H1 (cell line): ENCODE results near the gene RBM27. TPM values are rescaled to one million over a fixed set of nuclear protein-coding genes. Genes with fewer than 3 reads are reported as not detected.
"Not testable (repeated sequence)": the region's sequence is repeated elsewhere in the genome, so short reads cannot be mapped to it uniquely, and the experiment has no call there.

Experiments used
- CTCF ChIA-PET: fragments of 300-600 bp; sonication (Branson Sonifier 250); formaldehyde crosslinking; loops from one replicate; lab custom pipeline; 2021; ENCODE audit not compliant: partially characterized antibody; lab: Charles Lee
- POLR2A ChIA-PET: fragments of 300-600 bp; sonication (Branson Sonifier 250); formaldehyde crosslinking; loops from one replicate; lab custom pipeline; 2021; ENCODE audit warnings: inconsistent platforms; ENCODE audit not compliant: partially characterized antibody; lab: Charles Lee
- DNase-seq, 2 experiments: peaks; one replicate each; pipeline versions ENCODE4 v3.0.0 to v3.0.0-alpha.2; 2010 to 2022; ENCODE audit warnings: low spot score in 2 of 2, low read depth in 1 of 2, mixed read lengths in 1 of 2
- FAIRE-seq: peaks from 2 replicates; lab custom pipeline; 2011; peaks lifted over from hg19 to GRCh38; lab: Jason Lieb, UNC
- H2AFZ ChIP-seq: 2 replicates; pipeline ENCODE4 v1.8.1; 2012; ENCODE audit warnings: low read length, inconsistent platforms
- H2AK5ac ChIP-seq: 2 replicates; pipeline ENCODE4 v1.6.1; 2013; ENCODE audit warnings: low read depth, low read length
- H2BK120ac ChIP-seq: replicated peaks from 2 replicates; pipeline ENCODE3; 2013; ENCODE audit warnings: low read depth, low read length, inconsistent platforms
- H2BK12ac ChIP-seq: 2 replicates; pipeline ENCODE4 v1.6.1; 2013; ENCODE audit warnings: low read depth, low read length
- H2BK15ac ChIP-seq: 2 replicates; pipeline ENCODE4 v1.6.1; 2013; ENCODE audit warnings: low read length
- H2BK20ac ChIP-seq: 2 replicates; pipeline ENCODE4 v1.6.1; 2013; ENCODE audit warnings: low read length
- H2BK5ac ChIP-seq: 2 replicates; pipeline ENCODE4 v1.6.1; 2013; ENCODE audit warnings: low read depth, low read length
- H3K14ac ChIP-seq: 2 replicates; pipeline ENCODE4 v1.6.1; 2013; ENCODE audit warnings: inconsistent platforms; ENCODE audit not compliant: insufficient read length
- H3K18ac ChIP-seq: 2 replicates; pipeline ENCODE4 v1.6.1; 2013; ENCODE audit warnings: low read length; ENCODE audit errors: extremely low read depth
- H3K23ac ChIP-seq: 2 replicates; pipeline ENCODE4 v1.6.1; 2013; ENCODE audit warnings: inconsistent platforms; ENCODE audit not compliant: insufficient read length
- H3K23me2 ChIP-seq: 2 replicates; pipeline ENCODE4 v1.6.1; 2013; ENCODE audit warnings: low read depth, low read length
- H3K27ac ChIP-seq: 2 replicates; pipeline ENCODE4 v1.6.1; 2011; ENCODE audit warnings: low read depth, low read length, inconsistent platforms
- H3K27me3 ChIP-seq, 4 experiments: replicated peaks in 1 of 4; 1 replicate in 1 of 4; 2 replicates in 3 of 4; pipeline versions ENCODE4 v1.6.1 to v1.8.1; 2011 to 2013; ENCODE audit warnings: low read length in 3 of 4, mild to moderate bottlenecking in 3 of 4, inconsistent platforms in 2 of 4, mixed read lengths in 2 of 4, moderate library complexity in 1 of 4; ENCODE audit not compliant: control insufficient read depth in 3 of 4, insufficient read depth in 3 of 4; ENCODE audit errors: extremely low read depth in 1 of 4
- H3K36me3 ChIP-seq, 4 experiments: 2 replicates each; pipeline versions ENCODE4 v1.6.1 to v1.8.1; 2011 to 2013; ENCODE audit warnings: mild to moderate bottlenecking in 4 of 4, low read length in 3 of 4, moderate library complexity in 2 of 4, control low read depth in 1 of 4, inconsistent platforms in 1 of 4; ENCODE audit not compliant: insufficient read depth in 4 of 4, control insufficient read depth in 2 of 4
- H3K4ac ChIP-seq: replicated peaks from 2 replicates; pipeline ENCODE3; 2013; ENCODE audit warnings: low read length, low read depth, mixed read lengths, inconsistent platforms; ENCODE audit not compliant: insufficient read length
- H3K4me1 ChIP-seq, 4 experiments: replicated peaks in 1 of 4; 1 replicate in 1 of 4; 2 replicates in 3 of 4; pipeline versions ENCODE4 v1.6.1 to v1.8.1; 2011 to 2013; ENCODE audit warnings: low read length in 3 of 4, inconsistent platforms in 2 of 4, mixed read lengths in 1 of 4; ENCODE audit not compliant: insufficient read depth in 4 of 4, control insufficient read depth in 3 of 4
- H3K4me2 ChIP-seq, 2 experiments: 2 replicates each; pipeline versions ENCODE4 v1.6.1 to v1.8.1; 2011 to 2013; ENCODE audit warnings: low read depth in 2 of 2, low read length in 2 of 2, control low read depth in 1 of 2, inconsistent platforms in 1 of 2, mild to moderate bottlenecking in 1 of 2; ENCODE audit not compliant: insufficient read depth in 1 of 2
- H3K4me3 ChIP-seq, 4 experiments: fragments of 200-600, 300-600 bp in 1 of 4; sonication (generic), shearing (Covaris generic), sonication (Bioruptor Twin) in 1 of 4; 2 replicates each; pipeline versions ENCODE4 v1.5.1 to v1.8.1; 2011 to 2016; ENCODE audit warnings: low read length in 4 of 4, low read depth in 3 of 4, control low read depth in 2 of 4, inconsistent platforms in 2 of 4, mild to moderate bottlenecking in 2 of 4, mixed read lengths in 1 of 4, moderate library complexity in 1 of 4; ENCODE audit not compliant: insufficient read depth in 2 of 4; ENCODE audit errors: extremely low read depth in 1 of 4
- H3K56ac ChIP-seq: replicated peaks from 2 replicates; pipeline ENCODE3; 2013; ENCODE audit warnings: low read depth, mild to moderate bottlenecking, mixed read lengths, low read length, inconsistent platforms; ENCODE audit not compliant: insufficient read length
- H3K79me1 ChIP-seq: 2 replicates; pipeline ENCODE4 v1.6.1; 2013; ENCODE audit warnings: low read depth, low read length, control low read depth
- H3K79me2 ChIP-seq, 2 experiments: 2 replicates each; pipeline versions ENCODE4 v1.6.1 to v1.8.1; 2012 to 2013; ENCODE audit warnings: low read length in 2 of 2, mild to moderate bottlenecking in 2 of 2, inconsistent platforms in 1 of 2; ENCODE audit not compliant: insufficient read depth in 2 of 2, control insufficient read depth in 1 of 2
- H3K9ac ChIP-seq, 4 experiments: replicated peaks in 1 of 4; 1 replicate in 1 of 4; 2 replicates in 3 of 4; pipeline versions ENCODE4 v1.6.1 to v1.8.1; 2011 to 2013; ENCODE audit warnings: low read depth in 3 of 4, low read length in 3 of 4, control low read depth in 2 of 4, mild to moderate bottlenecking in 2 of 4, moderate library complexity in 2 of 4, inconsistent platforms in 1 of 4; ENCODE audit errors: extremely low read depth in 1 of 4
- H3K9me3 ChIP-seq, 2 experiments: 2 replicates each; pipeline versions ENCODE4 v1.6.1 to v1.8.1; 2012 to 2013; ENCODE audit warnings: mild to moderate bottlenecking in 2 of 2, moderate library complexity in 2 of 2, control low read depth in 1 of 2, inconsistent platforms in 1 of 2, low read depth in 1 of 2, low read length in 1 of 2, mixed read lengths in 1 of 2; ENCODE audit not compliant: insufficient read depth in 2 of 2
- H4K20me1 ChIP-seq, 2 experiments: replicated peaks in 1 of 2; 2 replicates each; pipeline versions ENCODE3 to v1.8.1; 2011 to 2013; ENCODE audit warnings: inconsistent platforms in 2 of 2, low read length in 2 of 2, mild to moderate bottlenecking in 1 of 2; ENCODE audit not compliant: insufficient read depth in 2 of 2, control insufficient read depth in 1 of 2
- H4K5ac ChIP-seq: 2 replicates; pipeline ENCODE4 v1.6.1; 2013; ENCODE audit warnings: low read length, low read depth, mixed read lengths, inconsistent platforms; ENCODE audit not compliant: insufficient read length
- H4K8ac ChIP-seq: 2 replicates; pipeline ENCODE4 v1.8.0; 2013; ENCODE audit warnings: mild to moderate bottlenecking, moderate library complexity, low read length, inconsistent platforms; ENCODE audit not compliant: insufficient read depth; ENCODE audit errors: extremely low read depth
- H4K91ac ChIP-seq: replicated peaks from 2 replicates; pipeline ENCODE3; 2013; ENCODE audit warnings: low read length, mixed read lengths, inconsistent platforms; ENCODE audit not compliant: insufficient read length
- WGBS, 2 experiments: shearing (Covaris generic) in 1 of 2; methylation state at CpG; one replicate each; pipeline versions ENCODE4 v1.1.6 to v1.1.7; 2013 to 2015; ENCODE audit warnings: low lambda C conversion rate in 2 of 2, mixed read lengths in 2 of 2, inconsistent platforms in 1 of 2, low coverage in 1 of 2, missing lambda C conversion rate in 1 of 2; ENCODE audit not compliant: insufficient replicate concordance in 2 of 2, insufficient coverage in 1 of 2, insufficient read length in 1 of 2; ENCODE audit errors: extremely low coverage in 1 of 2, missing lambda C conversion rate in 1 of 2; 5-methylcytosine and 5-hydroxymethylcytosine counted together
- polyA plus RNA-seq, 7 experiments: library from polyadenylated mRNA; depleted of rRNA in 3 of 7; stranded (reverse) in 5 of 7; unstranded in 2 of 7; fragments of >200 nt in 5 of 7; fragments of 200-250 nt in 2 of 7; gene quantifications; 1 replicate in 5 of 7; 2 replicates in 1 of 7; 4 replicates in 1 of 7; pipeline versions ENCODE4 v1.2.1 to v1.2.3, GENCODE V29; 2011 to 2013; ENCODE audit warnings: missing spikeins in 2 of 7, mixed read lengths in 2 of 7
- total RNA-seq: library from RNA; stranded (reverse); fragmentation: NEBNext Ultra II Directional; extraction: Animal tissue kit (Norgen Biotek cat#: 25700); gene quantifications from 2 replicates; pipeline ENCODE4 v1.2.1, GENCODE V29; 2021

The RBM27 gene
- total and polyA plus RNA-seq, 2 of the 8 experiments (the other 6 are each of a cell fraction or from before 2014, with no cell fraction given): 13.1 to 42.9 TPM

DNA sequence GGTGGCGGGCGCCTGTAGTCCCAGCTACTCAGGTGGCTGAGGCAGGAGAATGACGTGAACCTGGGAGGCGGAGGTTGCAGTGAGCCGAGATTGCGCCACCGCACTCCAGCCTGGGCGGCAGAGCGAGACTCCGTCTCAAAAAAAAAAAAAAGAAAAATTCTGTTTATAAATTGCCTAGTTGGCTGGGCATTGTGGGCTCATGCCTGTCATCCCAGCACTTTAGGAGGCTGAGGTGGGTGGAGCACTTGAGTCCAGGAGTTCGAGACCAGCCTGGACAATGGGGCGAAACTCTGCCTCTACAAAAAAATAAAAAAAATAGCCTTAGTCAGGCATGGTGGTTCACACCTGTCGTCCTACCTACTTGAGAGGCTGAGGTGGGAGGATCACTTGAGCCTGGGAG is 7.4 kb downstream of the RBM27 start:
- H2AFZ ChIP-seq, H2BK15ac ChIP-seq, H3K23ac ChIP-seq, POLR2A ChIA-PET, H3K27me3 ChIP-seq, H3K4me1 ChIP-seq, H2BK5ac ChIP-seq, H3K23me2 ChIP-seq, H3K36me3 ChIP-seq, FAIRE-seq, H3K4me3 ChIP-seq, H2BK120ac ChIP-seq, H4K20me1 ChIP-seq, H2AK5ac ChIP-seq, H2BK12ac ChIP-seq, CTCF ChIA-PET, H3K4me2 ChIP-seq, H3K27ac ChIP-seq, H4K5ac ChIP-seq, H4K91ac ChIP-seq, H2BK20ac ChIP-seq, H3K4ac ChIP-seq, DNase-seq, H3K9ac ChIP-seq, H3K56ac ChIP-seq, H3K14ac ChIP-seq, H3K18ac ChIP-seq, H3K9me3 ChIP-seq, H3K79me1 ChIP-seq, H4K8ac ChIP-seq: not testable (repeated sequence)
- H3K79me2 ChIP-seq: peaks cover 7 to 95% of the 10 kb centered on the region in 2 experiments
- WGBS, 2 experiments: 99% methylated on average over 5 of the region's 13 CpGs; no CpG with 5 or more reads in 1 of the 2 experiments
